Gastroesophageal sphincter (tissue), 4 donors: Measurements from ENCODE around the gene TRAPPC2L. TPM values are rescaled to one million over a fixed set of nuclear protein-coding genes. Genes with fewer than 3 reads are reported as not detected.
A peak's percentile ranks its signal among the peaks of the same experiment; 100 is the strongest.
"Not testable (repeated sequence)": the region's sequence is repeated elsewhere in the genome, so short reads cannot be mapped to it uniquely, and the experiment has no call there.

Source experiments
- ATAC-seq: fragments of 150-250 bp; one replicate; pipeline ENCODE4 v1.9.1; 2016; ENCODE audit warnings: mild to moderate bottlenecking, moderate library complexity
- H3K27ac ChIP-seq, 4 donors: fragments of 200-600 bp; sonication (generic) in 3 of 4; 1 replicate in 3 of 4; 2 replicates in 1 of 4; pipeline ENCODE4 v1.5.1; 2016 to 2019
- H3K27me3 ChIP-seq: fragments of 200-600 bp; sonication (generic); one replicate; pipeline ENCODE4 v1.5.1; 2019
- H3K36me3 ChIP-seq, 2 donors: fragments of 200-600 bp; sonication (generic); one replicate each; pipeline ENCODE4 v1.5.1; 2019; ENCODE audit warnings: control low read depth in 1 of 2
- H3K4me1 ChIP-seq, 3 donors: fragments of 200-600 bp; sonication (generic); 1 replicate in 2 of 3; 2 replicates in 1 of 3; pipeline ENCODE4 v1.5.1; 2016 to 2019; ENCODE audit warnings: control low read depth in 2 of 3
- H3K4me3 ChIP-seq, 2 donors: fragments of 200-600 bp; sonication (generic); one replicate each; pipeline ENCODE4 v1.5.1; 2019; ENCODE audit warnings: mild to moderate bottlenecking in 1 of 2, moderate library complexity in 1 of 2
- H3K9me3 ChIP-seq, 3 donors: fragments of 200-600 bp; sonication (generic); one replicate each; pipeline ENCODE4 v1.5.1; 2017 to 2019; ENCODE audit warnings: control low read depth in 2 of 3
- EP300 ChIP-seq: sonication (generic); formaldehyde crosslinking; IDR thresholded peaks from one replicate; pipeline ENCODE4 v1.6.1; 2017; ENCODE audit warnings: antibody characterized with exemption, mild to moderate bottlenecking
- POLR2A ChIP-seq, 2 donors: fragments of 450-650 bp; IDR thresholded peaks; one replicate each; pipeline ENCODE4 v1.6.1; 2017; ENCODE audit warnings: antibody characterized with exemption in 2 of 2, mild to moderate bottlenecking in 2 of 2, moderate library complexity in 1 of 2
- POLR2AphosphoS5 ChIP-seq: sonication (generic); formaldehyde crosslinking; IDR thresholded peaks from one replicate; pipeline ENCODE4 v1.6.1; 2017; ENCODE audit warnings: antibody characterized with exemption
- WGBS, 2 donors: methylation state at CpG; one replicate each; pipeline ENCODE4 v1.1.5; 2018; ENCODE audit warnings: low coverage in 1 of 2; 5-methylcytosine and 5-hydroxymethylcytosine counted together
- total RNA-seq, 4 donors: library from RNA; depleted of rRNA; stranded (reverse); fragments of >200 nt; gene quantifications; one replicate each; pipeline ENCODE4 v1.1.0, GENCODE V29; 2016
- TF ChIP-seq, protein P1 (sequence below), 4 experiments: fragments of 200-600 bp in 2 of 4; fragments of 450-650 bp in 2 of 4; sonication (generic) in 1 of 4; IDR thresholded peaks; one replicate each; pipeline ENCODE4 v1.5.1; 2017 to 2019; ENCODE audit warnings: antibody characterized with exemption in 4 of 4, mild to moderate bottlenecking in 2 of 4, moderate library complexity in 2 of 4

Gene TRAPPC2L
- total RNA-seq, 4 donors from 2014 or later = 18.7 to 40.0 (median 21.5) TPM

DNA sequence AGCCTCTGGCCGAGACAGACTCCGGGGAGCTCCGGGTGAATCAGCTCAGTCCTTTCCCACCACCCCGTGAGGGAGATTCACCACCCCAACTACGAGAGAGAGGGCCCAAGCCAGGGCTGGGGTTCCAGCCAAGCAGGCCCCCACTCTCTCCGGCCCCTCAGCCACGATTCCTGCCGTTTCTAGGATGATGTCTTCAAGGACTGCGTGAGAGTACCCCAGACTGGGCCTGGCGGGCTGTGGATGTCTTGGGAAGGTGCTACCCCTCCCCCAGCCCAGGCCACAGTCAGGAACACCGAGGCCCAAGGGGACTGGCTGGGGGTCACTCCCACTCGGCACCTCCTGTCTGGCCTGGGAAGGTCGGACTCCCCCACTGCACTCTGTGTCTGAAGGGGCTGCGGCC, 31.1 kb downstream of the TRAPPC2L start:
- Histone ChIP-seq H3K9me3 (no peaks in the 10 kb centered on the region), H3K27ac (peak overlapping the region in 3 of 4 donors; percentile 33 to 67 (median 60)), H3K4me3 (no peak overlapping the region), H3K27me3 (peaks cover 16% of the 10 kb centered on the region), H3K36me3 (peaks cover 0 to 32% of the 10 kb centered on the region in 2 donors), H3K4me1 (peaks cover 0 to 25% (median 14%) of the 10 kb centered on the region in 3 donors)
- ATAC-seq = no peak
- 74% methylated on average over 8 of the region's 14 CpGs; no CpG with 5 or more reads in 1 of the 2 donors for WGBS, 2 donors
- TF ChIP-seq EP300 = no peak
- TF ChIP-seq POLR2AphosphoS5 = no peak
- TF ChIP-seq, protein P1, sequence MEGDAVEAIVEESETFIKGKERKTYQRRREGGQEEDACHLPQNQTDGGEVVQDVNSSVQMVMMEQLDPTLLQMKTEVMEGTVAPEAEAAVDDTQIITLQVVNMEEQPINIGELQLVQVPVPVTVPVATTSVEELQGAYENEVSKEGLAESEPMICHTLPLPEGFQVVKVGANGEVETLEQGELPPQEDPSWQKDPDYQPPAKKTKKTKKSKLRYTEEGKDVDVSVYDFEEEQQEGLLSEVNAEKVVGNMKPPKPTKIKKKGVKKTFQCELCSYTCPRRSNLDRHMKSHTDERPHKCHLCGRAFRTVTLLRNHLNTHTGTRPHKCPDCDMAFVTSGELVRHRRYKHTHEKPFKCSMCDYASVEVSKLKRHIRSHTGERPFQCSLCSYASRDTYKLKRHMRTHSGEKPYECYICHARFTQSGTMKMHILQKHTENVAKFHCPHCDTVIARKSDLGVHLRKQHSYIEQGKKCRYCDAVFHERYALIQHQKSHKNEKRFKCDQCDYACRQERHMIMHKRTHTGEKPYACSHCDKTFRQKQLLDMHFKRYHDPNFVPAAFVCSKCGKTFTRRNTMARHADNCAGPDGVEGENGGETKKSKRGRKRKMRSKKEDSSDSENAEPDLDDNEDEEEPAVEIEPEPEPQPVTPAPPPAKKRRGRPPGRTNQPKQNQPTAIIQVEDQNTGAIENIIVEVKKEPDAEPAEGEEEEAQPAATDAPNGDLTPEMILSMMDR (IDR thresholded peaks at IDR 0.05) = no peak

DNA sequence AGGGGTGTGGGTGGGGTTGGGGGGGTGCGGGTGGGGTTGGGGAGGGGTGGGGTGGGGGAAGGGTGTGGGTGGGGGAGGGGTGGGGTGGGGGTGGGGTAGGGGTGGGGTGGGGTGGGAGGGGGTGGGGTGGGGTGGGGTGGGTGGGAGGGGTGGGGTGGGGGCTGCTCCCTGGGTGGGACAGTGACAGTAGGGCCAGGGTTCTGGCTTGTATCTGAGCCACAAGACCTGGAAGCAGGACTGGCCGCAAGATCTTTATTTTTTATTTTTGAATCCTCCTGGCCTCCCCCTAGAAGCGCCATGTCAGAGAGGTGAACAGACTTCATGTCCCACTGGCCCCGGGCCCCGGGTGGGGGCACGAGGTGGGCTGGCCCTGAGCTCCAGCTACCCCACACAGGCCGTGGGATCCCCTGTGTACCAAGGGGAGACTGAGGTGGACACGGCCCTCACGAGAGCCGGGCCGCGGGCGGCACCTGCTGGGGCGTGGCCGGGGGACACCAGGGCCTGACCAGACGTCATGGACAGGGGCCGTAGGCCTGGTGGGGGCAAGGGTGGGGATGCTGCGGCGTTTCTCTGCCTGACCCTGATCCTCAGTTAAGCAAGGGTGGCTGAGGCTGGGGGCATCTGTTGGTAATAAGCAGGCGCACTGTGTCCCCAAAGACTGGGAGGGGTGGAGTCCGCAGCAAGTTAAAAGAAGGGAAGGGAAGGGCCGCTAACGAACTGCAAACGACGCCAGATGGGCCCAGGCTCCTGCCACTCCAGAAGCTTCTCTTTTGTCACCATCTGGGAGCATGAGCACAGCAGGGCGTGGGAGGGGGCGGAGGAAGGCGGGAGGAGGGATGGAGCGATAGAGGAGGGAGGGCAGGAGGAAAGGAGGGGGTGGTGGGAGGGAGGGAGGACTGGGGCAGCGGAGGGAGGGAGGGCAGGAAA, 31.8 kb downstream of the TRAPPC2L start:
- Histone ChIP-seq H3K27ac (peak overlapping the region in 3 of 4 donors; percentile 27 to 67 (median 60)), H3K4me3 (no peak overlapping the region), H3K4me1 (peaks cover 0 to 25% (median 14%) of the 10 kb centered on the region in 3 donors), H3K36me3 (peaks cover 0 to 27% of the 10 kb centered on the region in 2 donors), H3K9me3 (no peaks in the 10 kb centered on the region), H3K27me3 (peaks cover 15% of the 10 kb centered on the region)
- no peak for ATAC-seq
- no peak for TF ChIP-seq POLR2AphosphoS5
- TF ChIP-seq, protein P1 (IDR thresholded peaks at IDR 0.05) = no peak
- no peak for TF ChIP-seq POLR2A (IDR thresholded peaks at IDR 0.05)
- TF ChIP-seq EP300 = no peak
- WGBS, 2 donors = 78 to 80% methylated on average over 1 to 11 of the region's 30 CpGs

DNA sequence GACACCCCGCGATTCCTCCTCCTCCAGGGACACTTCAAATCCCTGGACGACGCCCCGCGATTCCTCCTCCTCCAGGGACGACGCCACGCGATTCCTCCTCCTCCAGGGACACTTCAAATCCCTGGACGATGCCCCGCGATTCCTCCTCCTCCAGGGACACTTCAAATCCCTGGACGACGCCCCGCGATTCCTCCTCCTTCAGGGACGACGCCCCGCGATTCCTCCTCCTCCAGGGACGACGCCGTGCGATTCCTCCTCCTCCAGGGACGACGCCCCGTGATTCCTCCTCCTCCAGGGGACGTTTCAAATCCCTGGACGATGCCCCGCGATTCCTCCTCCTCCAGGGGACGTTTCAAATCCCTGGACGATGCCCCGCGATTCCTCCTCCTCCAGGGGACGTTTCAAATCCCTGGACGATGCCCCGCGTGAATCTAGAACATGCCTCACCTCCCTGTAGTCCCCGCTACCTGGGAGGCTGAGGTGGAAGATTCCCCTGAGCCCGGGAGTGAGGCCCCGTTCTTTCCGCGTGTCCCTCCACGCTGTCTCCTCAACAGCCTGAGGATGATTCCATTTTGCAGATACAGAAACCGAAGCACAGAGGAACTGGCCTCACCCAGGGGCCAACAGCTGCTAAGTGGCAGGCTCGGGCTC, 32.9 kb downstream of the TRAPPC2L start:
- ATAC-seq, H3K4me3 ChIP-seq, H3K27me3 ChIP-seq, H3K27ac ChIP-seq, H3K9me3 ChIP-seq: not testable (repeated sequence)
- Histone ChIP-seq H3K36me3 (peaks cover 0 to 16% of the 10 kb centered on the region in 2 donors), H3K4me1 (peaks cover 0 to 25% (median 14%) of the 10 kb centered on the region in 3 donors)
- WGBS, 2 donors = 100% methylated on average over 2 of the region's 48 CpGs; no CpG with 5 or more reads in 1 of the 2 donors

DNA sequence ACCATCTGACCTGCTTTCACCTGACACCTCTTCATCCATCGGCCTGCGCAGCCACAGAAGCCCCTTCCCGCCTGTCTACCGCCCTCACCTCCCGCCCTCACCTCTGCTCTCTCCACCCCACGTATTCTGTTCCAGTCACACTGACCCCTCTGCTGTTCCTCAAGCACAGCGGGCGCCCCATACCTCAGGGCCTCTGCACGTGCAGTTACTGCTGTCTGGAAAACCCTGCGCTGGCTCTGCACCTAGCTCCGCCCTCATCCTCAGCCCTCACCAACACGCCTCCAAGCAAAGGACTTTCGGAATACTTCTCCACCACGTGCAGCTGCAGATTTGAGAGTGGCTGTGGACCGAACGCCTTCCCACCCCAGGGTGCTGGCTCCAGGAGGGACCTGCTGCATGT, 34.2 kb downstream of the TRAPPC2L start:
- Histone ChIP-seq H3K27ac (no peak overlapping the region), H3K36me3 (peaks cover 0 to 14% of the 10 kb centered on the region in 2 donors), H3K27me3 (no peaks in the 10 kb centered on the region), H3K4me3 (no peak overlapping the region), H3K4me1 (peaks cover 0 to 21% (median 14%) of the 10 kb centered on the region in 3 donors), H3K9me3 (no peaks in the 10 kb centered on the region)
- TF ChIP-seq, protein P1 (IDR thresholded peaks at IDR 0.05) = no peak
- no peak for TF ChIP-seq POLR2AphosphoS5
- TF ChIP-seq POLR2A (IDR thresholded peaks at IDR 0.05) = no peak
- no peak for TF ChIP-seq EP300
- ATAC-seq = no peak
- 82 to 100% methylated on average over 4 to 10 of the region's 16 CpGs for WGBS, 2 donors

DNA sequence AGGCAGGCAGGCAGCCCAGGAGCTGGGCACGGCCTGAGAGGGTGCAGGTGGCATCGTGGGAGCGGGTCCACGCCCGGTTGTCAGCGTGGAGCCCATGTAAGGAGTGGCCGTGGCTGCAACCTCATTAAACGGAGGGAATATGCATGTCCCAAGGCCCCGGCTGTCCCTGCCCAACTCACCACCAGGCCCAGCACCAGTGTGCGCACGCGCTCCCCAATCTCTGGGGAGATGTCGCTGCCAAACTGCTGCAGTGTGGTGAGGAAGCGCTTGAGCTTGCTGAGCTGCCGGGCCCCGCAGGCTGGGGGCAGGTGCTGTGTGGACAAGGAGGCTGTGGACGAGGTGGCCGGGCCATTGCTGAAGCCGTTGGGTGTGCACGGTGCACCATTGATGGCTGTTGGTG, 35.1 kb downstream of the TRAPPC2L start:
- H3K27me3 ChIP-seq = peaks cover under 1% of the 10 kb centered on the region
- H3K4me1 ChIP-seq = peaks cover 0 to 12% (median 10%) of the 10 kb centered on the region in 3 donors
- H3K27ac ChIP-seq = no peak overlapping the region
- no peaks in the 10 kb centered on the region for H3K9me3 ChIP-seq
- H3K36me3 ChIP-seq = peaks cover 0 to 24% of the 10 kb centered on the region in 2 donors
- no peak for ATAC-seq
- TF ChIP-seq POLR2A (IDR thresholded peaks at IDR 0.05) = no peak
- no peak for TF ChIP-seq EP300
- no peak for TF ChIP-seq POLR2AphosphoS5
- TF ChIP-seq, protein P1 (IDR thresholded peaks at IDR 0.05) = no peak
- WGBS, 2 donors = 100% methylated on average over 2 of the region's 20 CpGs; no CpG with 5 or more reads in 1 of the 2 donors
- H3K4me3 ChIP-seq = no peak overlapping the region
